HL-60 (cell line): Measurements from ENCODE around the gene WWOX.

Source experiments
- DNase-seq, 2 experiments: peaks; one replicate each; pipeline ENCODE4 v3.0.0-alpha.2; 2010 to 2020; ENCODE audit warnings: low read depth in 1 of 2, low spot score in 1 of 2
- H3K27ac ChIP-seq: fragments of 250-450 bp; sonication (Bioruptor Pico); replicated peaks from 2 replicates; pipeline ENCODE4 v1.5.1; 2020; ENCODE audit warnings: mild to moderate bottlenecking, moderate library complexity
- H3K27me3 ChIP-seq: fragments of 250-450 bp; sonication (Bioruptor Pico); 2 replicates; pipeline ENCODE4 v1.5.1; 2021; ENCODE audit warnings: mild to moderate bottlenecking, moderate library complexity; ENCODE audit not compliant: insufficient read depth, poor library complexity, severe bottlenecking
- H3K4me3 ChIP-seq: replicated peaks from 2 replicates; pipeline ENCODE4 v1.5.1; 2011; ENCODE audit warnings: mild to moderate bottlenecking, control low read depth, low read length; ENCODE audit not compliant: insufficient read depth
- GABPA ChIP-seq: IDR thresholded peaks from 2 replicates; pipeline ENCODE4 v1.6.1; 2012; ENCODE audit warnings: low read depth
- POLR2AphosphoS5 ChIP-seq: IDR thresholded peaks from 2 replicates; pipeline ENCODE4 v1.6.1; 2012; ENCODE audit warnings: low read depth
- SPI1 ChIP-seq: IDR thresholded peaks from 2 replicates; pipeline ENCODE4 v1.6.1; 2012; ENCODE audit warnings: low read depth, mild to moderate bottlenecking, borderline replicate concordance
- TF ChIP-seq, protein P1 (sequence below): IDR thresholded peaks from 2 replicates; pipeline ENCODE4 v1.6.1; 2012; ENCODE audit warnings: low read depth; ENCODE audit not compliant: insufficient replicate concordance
- TF ChIP-seq, protein P2 (sequence below): IDR thresholded peaks from one replicate; pipeline ENCODE4 v1.5.1; 2011; ENCODE audit warnings: low read length, control low read depth, inconsistent platforms; ENCODE audit not compliant: insufficient read depth

Gene WWOX

DNA sequence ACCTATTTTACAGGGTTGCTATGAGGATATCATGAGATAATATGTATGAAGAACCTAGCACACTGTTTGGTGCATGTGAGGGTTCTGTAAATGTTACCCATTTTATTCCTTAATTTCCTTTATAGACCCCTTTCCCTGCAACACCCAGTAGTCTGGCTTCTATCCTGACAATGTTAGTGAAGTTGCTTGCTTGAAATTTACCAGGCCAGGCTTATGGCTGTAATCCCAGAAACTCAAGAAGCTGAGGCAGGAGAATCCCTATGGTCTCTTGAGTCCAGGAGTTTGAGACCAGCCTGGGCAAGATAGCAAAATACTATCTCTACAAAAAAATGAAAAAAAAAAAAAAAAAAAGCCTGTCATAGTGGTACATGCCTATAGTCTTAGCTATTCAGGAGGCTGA, 779.1 kb downstream of the WWOX start:
- H3K27me3 ChIP-seq = no peaks in the 10 kb centered on the region
- H3K4me3 ChIP-seq = no peak overlapping the region
- DNase-seq = no peak
- H3K27ac ChIP-seq = no peak overlapping the region
- no peak for TF ChIP-seq GABPA
- no peak for TF ChIP-seq SPI1
- TF ChIP-seq, protein P1, sequence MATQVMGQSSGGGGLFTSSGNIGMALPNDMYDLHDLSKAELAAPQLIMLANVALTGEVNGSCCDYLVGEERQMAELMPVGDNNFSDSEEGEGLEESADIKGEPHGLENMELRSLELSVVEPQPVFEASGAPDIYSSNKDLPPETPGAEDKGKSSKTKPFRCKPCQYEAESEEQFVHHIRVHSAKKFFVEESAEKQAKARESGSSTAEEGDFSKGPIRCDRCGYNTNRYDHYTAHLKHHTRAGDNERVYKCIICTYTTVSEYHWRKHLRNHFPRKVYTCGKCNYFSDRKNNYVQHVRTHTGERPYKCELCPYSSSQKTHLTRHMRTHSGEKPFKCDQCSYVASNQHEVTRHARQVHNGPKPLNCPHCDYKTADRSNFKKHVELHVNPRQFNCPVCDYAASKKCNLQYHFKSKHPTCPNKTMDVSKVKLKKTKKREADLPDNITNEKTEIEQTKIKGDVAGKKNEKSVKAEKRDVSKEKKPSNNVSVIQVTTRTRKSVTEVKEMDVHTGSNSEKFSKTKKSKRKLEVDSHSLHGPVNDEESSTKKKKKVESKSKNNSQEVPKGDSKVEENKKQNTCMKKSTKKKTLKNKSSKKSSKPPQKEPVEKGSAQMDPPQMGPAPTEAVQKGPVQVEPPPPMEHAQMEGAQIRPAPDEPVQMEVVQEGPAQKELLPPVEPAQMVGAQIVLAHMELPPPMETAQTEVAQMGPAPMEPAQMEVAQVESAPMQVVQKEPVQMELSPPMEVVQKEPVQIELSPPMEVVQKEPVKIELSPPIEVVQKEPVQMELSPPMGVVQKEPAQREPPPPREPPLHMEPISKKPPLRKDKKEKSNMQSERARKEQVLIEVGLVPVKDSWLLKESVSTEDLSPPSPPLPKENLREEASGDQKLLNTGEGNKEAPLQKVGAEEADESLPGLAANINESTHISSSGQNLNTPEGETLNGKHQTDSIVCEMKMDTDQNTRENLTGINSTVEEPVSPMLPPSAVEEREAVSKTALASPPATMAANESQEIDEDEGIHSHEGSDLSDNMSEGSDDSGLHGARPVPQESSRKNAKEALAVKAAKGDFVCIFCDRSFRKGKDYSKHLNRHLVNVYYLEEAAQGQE = no peak
- TF ChIP-seq POLR2AphosphoS5 = no peak
- TF ChIP-seq, protein P2, sequence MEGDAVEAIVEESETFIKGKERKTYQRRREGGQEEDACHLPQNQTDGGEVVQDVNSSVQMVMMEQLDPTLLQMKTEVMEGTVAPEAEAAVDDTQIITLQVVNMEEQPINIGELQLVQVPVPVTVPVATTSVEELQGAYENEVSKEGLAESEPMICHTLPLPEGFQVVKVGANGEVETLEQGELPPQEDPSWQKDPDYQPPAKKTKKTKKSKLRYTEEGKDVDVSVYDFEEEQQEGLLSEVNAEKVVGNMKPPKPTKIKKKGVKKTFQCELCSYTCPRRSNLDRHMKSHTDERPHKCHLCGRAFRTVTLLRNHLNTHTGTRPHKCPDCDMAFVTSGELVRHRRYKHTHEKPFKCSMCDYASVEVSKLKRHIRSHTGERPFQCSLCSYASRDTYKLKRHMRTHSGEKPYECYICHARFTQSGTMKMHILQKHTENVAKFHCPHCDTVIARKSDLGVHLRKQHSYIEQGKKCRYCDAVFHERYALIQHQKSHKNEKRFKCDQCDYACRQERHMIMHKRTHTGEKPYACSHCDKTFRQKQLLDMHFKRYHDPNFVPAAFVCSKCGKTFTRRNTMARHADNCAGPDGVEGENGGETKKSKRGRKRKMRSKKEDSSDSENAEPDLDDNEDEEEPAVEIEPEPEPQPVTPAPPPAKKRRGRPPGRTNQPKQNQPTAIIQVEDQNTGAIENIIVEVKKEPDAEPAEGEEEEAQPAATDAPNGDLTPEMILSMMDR = no peak

DNA sequence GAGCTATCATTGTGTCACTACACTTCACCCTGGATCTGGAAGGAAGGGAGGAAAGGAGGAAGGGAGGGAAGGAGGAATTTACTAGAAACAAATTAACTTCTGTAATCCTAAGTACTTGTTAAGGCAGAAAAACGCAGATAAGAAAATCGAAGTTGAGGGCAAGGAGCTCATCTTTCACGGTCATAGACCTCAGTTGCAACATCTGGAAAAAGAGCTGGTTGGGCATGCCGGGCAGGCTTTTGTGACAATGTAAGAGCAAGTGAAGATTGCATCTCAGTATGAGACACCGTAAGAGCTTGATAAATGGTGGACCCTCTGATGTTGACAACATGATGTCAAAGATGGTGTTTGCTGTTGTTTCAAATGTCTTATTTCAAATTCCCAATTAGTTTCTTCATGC, 779.6 kb downstream of the WWOX start:
- H3K27ac ChIP-seq = no peak overlapping the region

DNA sequence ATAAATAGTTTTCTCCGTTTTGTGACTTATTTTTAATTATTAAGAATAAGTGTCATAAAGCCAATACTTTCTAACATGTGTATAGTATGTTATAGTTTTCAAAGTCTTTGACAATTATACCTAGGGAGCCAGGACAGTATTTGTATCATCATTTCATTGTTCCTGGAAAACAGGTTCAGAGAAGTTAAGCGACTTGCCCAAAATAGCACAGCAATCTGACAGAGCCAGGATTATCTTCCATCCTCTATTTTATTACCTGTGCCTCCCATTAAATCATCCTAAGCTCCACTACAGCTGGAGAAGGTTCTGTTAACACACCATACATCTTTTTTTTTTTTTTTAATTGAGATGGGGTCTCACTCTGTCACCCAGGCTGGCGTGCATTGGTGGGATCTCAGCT, 782.7 kb downstream of the WWOX start:
- Histone ChIP-seq H3K27ac (no peak overlapping the region), H3K27me3 (no peaks in the 10 kb centered on the region), H3K4me3 (no peak overlapping the region)
- no peak for DNase-seq
- no peak for TF ChIP-seq POLR2AphosphoS5

More for the DNA sequence above, 779.6 kb downstream of the WWOX start:
- H3K4me3 ChIP-seq = no peak overlapping the region
- H3K27me3 ChIP-seq = no peaks in the 10 kb centered on the region
- DNase-seq = no peak
- TF ChIP-seq, protein P2 = no peak
- TF ChIP-seq, protein P1 = no peak
- TF ChIP-seq GABPA (no peak), POLR2AphosphoS5 (no peak), SPI1 (no peak)

DNA sequence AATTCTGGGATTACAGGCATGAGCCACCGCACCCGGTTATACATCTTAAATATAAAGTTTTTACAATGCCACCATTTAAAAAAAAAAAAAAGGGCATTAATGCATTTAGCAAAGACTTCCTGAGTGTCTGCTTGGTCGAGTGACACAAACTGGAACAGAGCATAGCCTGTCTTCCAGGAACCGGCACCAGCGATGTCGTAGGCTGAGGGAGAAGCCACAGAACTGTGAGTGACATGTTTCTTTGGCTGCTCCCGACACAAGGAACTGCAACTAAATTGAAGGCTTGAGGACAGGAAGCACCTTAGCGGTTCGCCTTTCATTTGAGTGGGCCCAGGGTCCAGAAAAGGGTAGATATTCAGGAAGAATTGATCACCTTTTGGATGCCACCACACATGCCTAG, 783.3 kb downstream of the WWOX start:
- H3K4me3 ChIP-seq = no peak overlapping the region
- H3K27me3 ChIP-seq = no peaks in the 10 kb centered on the region
- TF ChIP-seq POLR2AphosphoS5 (no peak), GABPA (no peak), SPI1 (no peak)
- TF ChIP-seq, protein P1 = no peak
- TF ChIP-seq, protein P2 = no peak
- no peak overlapping the region for H3K27ac ChIP-seq
- no peak for DNase-seq
